ENCODE data around the gene TSC1. TPM values are rescaled to one million over a fixed set of nuclear protein-coding genes. Genes with fewer than 3 reads are reported as not detected.

TSC1 gene
- polyA plus RNA-seq, 3 donors, result 3.3 to 43.0 (median 5.8) TPM

- no peaks in the 10 kb centered on the region for H3K36me3 Mint-ChIP-seq
- no peak overlapping the region for H3K27ac Mint-ChIP-seq
- WGBS (ENCODE audit: insufficient coverage), result 88% methylated on average over 11 of the region's 12 CpGs
- Histone ChIP-seq H4K20me1 (ENCODE audit: insufficient read depth, low read length) (no peaks in the 10 kb centered on the region), H3K9me3 (replicated peaks in 1 of 2; ENCODE audit: control insufficient read depth in 1 of 2, insufficient read depth in 1 of 2, low read length in 2 of 2) (no peaks in the 10 kb centered on the region), H3K4me1 (ENCODE audit: control insufficient read depth in 1 of 2, insufficient read depth in 2 of 2, low read length in 2 of 2) (no peaks in the 10 kb centered on the region), H3K79me2 (ENCODE audit: insufficient read depth, low read length) (no peaks in the 10 kb centered on the region), H2AFZ (ENCODE audit: insufficient read depth, low read depth, low read length, poor library complexity, severe bottlenecking) (no peak overlapping the region), H3K27ac (ENCODE audit: low read depth in 1 of 2, low read length in 2 of 2) (no peak overlapping the region), H3K36me3 (replicated peaks in 1 of 2; ENCODE audit: control insufficient read depth in 1 of 2, insufficient read depth in 2 of 2, low read length in 2 of 2) (no peaks in the 10 kb centered on the region), H3K9ac (ENCODE audit: insufficient read depth, low read length, poor library complexity, severe bottlenecking) (no peak overlapping the region), H3K27me3 (ENCODE audit: control insufficient read depth in 2 of 2, insufficient read depth in 2 of 2, low read length in 2 of 2) (no peaks in the 10 kb centered on the region), H3K4me2 (replicated peaks; ENCODE audit: extremely low read depth, low read length, poor library complexity, severe bottlenecking) (no peak overlapping the region), H3K4me3 (replicated peaks in 1 of 3; ENCODE audit: low read depth in 2 of 3, low read length in 3 of 3) (no peak overlapping the region)
- peaks cover 0 to 2% (median 0%) of the 10 kb centered on the region in 7 donors for H3K9me3 Mint-ChIP-seq
- H3K27me3 Mint-ChIP-seq (ENCODE audit: low read depth in 3 of 3), result peaks cover 1 to 3% (median 2%) of the 10 kb centered on the region in 3 donors
- H3K4me3 Mint-ChIP-seq, result no peak overlapping the region
- peaks cover 6% of the 10 kb centered on the region for H3K4me1 Mint-ChIP-seq
- DNase-seq, result no peak
- TF ChIP-seq CTCF (IDR thresholded peaks at IDR 0.05), result no peak
- intact Hi-C loops (cut with micrococcal nuclease), result no loop called here
These were observed 98.1 kb downstream of the TSC1 start for GRCh38 chr9:132846109-132846917.

GRCh38 chr9:132842124-132843044 is 102.0 kb downstream of the TSC1 start:
- Histone ChIP-seq H3K27me3 (ENCODE audit: control insufficient read depth in 2 of 2, insufficient read depth in 2 of 2, low read length in 2 of 2) (no peaks in the 10 kb centered on the region), H3K4me2 (replicated peaks; ENCODE audit: extremely low read depth, low read length, poor library complexity, severe bottlenecking) (no peak overlapping the region), H3K9ac (ENCODE audit: insufficient read depth, low read length, poor library complexity, severe bottlenecking) (no peak overlapping the region), H3K4me3 (replicated peaks in 1 of 3; ENCODE audit: low read depth in 2 of 3, low read length in 3 of 3) (no peak overlapping the region), H3K9me3 (replicated peaks in 1 of 2; ENCODE audit: control insufficient read depth in 1 of 2, insufficient read depth in 1 of 2, low read length in 2 of 2) (no peaks in the 10 kb centered on the region), H3K27ac (ENCODE audit: low read depth in 1 of 2, low read length in 2 of 2) (no peak overlapping the region), H3K79me2 (ENCODE audit: insufficient read depth, low read length) (no peaks in the 10 kb centered on the region), H4K20me1 (ENCODE audit: insufficient read depth, low read length) (no peaks in the 10 kb centered on the region), H3K36me3 (replicated peaks in 1 of 2; ENCODE audit: control insufficient read depth in 1 of 2, insufficient read depth in 2 of 2, low read length in 2 of 2) (no peaks in the 10 kb centered on the region), H3K4me1 (ENCODE audit: control insufficient read depth in 1 of 2, insufficient read depth in 2 of 2, low read length in 2 of 2) (no peaks in the 10 kb centered on the region), H2AFZ (ENCODE audit: insufficient read depth, low read depth, low read length, poor library complexity, severe bottlenecking) (no peak overlapping the region)
- H3K27ac Mint-ChIP-seq, result peak overlapping the region in 1 of 7 donors; percentile 33
- H3K9me3 Mint-ChIP-seq, result peaks cover 0 to 2% (median 0%) of the 10 kb centered on the region in 7 donors
- 97% methylated on average over 3 of the region's 5 CpGs for whole genome bisulfite sequencing (ENCODE audit: insufficient coverage)
- intact Hi-C loops (cut with micrococcal nuclease), result no loop called here
- no peaks in the 10 kb centered on the region for H3K4me1 Mint-ChIP-seq
- no peak overlapping the region for H3K4me3 Mint-ChIP-seq
- DNase-seq, result no peak
- no peaks in the 10 kb centered on the region for H3K27me3 Mint-ChIP-seq (ENCODE audit: low read depth in 3 of 3)
- no peak for TF ChIP-seq CTCF (IDR thresholded peaks at IDR 0.05)
- H3K36me3 Mint-ChIP-seq, result no peaks in the 10 kb centered on the region
